Hematopoietic multipotent progenitor cell treated with erythropoietin and hydrocortisone succinate and interleukin-3 and kit ligand, for 8 days (in vitro differentiated cells): Measurements from ENCODE around the gene EMILIN2.
"Not testable (repeated sequence)": the region's sequence is repeated elsewhere in the genome, so short reads cannot be mapped to it uniquely, and the experiment has no call there.

Experiments used
- DNase-seq: peaks from one replicate; pipeline ENCODE4 v3.0.0-alpha.2; 2015

EMILIN2 gene

DNA sequence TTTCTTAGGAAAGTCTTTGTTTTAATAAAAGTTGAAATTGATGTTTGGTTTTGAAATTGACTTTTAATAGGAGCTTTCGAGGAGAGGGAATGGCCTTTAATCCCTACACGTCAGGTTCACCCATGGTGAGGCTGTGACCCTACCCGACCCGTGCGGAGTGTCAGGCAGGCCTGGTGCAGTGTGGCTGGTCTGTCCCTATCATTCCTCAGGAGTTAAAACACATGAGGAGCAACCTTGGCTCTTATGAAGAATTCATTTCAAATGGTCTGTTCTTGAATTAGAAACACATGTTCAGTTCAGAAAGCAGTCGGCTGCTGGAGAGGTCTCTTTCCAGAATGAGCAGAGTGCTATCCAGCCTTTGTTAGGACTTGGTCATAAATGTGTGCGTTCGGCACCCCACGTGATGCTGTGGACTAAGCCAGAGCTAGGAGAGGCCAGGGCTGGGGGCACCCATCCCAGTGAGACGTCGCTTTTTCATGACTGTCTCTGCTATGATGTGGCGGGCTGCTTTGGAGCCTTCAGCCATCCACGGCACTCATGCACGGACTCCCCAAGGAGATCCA lies 54.7 kb downstream of the EMILIN2 start:
- no peak for DNase-seq

GRCh38 chr18:2902327-2902726 lies 55.5 kb downstream of the EMILIN2 start:
- DNase-seq, result no peak

DNA sequence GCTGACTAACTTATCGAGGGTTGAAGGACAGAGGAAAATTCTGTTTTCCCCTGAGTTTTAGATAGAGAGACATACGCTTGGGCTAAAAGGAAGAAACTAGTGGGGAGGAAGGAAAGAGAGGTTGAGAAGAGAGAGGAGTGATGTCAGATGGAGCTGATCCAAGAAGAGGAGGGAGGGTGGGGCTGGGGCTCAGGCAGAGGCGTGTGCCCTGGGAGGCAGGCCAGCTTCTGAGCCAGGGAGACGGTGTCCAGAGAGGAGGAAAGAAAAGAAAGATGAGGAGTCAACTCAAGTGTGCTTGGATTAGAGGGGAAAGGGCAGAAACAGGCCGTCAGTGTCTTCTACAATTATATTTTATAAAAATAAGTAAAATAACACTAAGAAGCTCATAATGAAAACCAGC lies 56.2 kb downstream of the EMILIN2 start:
- peak; percentile 67 for DNase-seq

- peak; percentile 78 for DNase-seq
Observed at GRCh38 chr18:2905854-2906703, 59.3 kb downstream of the EMILIN2 start.

GRCh38 chr18:2906704-2907549 lies 60.1 kb downstream of the EMILIN2 start:
- DNase-seq, result no peak

DNA sequence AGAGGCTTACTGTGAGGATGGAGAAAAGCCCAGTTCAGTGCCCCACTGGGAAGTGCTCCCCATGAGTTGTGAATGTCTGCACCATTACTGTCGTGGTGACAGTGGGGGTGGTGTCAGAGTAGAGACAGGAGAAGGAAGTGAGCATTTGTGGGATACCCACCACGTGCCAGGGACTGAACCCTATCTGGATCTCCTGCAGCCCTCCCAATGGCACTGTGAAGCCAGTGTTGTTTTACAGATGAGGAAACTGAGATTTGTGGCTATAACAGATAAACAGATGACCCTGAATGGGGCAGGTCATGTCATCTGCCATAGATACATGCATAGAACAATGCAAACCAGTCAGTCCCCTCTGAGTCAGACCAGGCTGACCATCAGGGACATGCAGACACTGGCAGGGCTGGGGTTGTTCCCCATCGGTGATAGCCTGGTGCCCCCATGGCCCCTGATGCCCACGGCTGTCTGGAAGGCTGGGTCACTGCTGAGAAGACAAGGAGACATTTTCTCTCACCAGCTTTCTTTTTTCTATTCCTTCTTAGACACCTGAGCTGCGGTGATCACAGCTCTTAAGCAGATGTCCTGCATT lies 60.8 kb downstream of the EMILIN2 start:
- peak; percentile 60 for DNase-seq

GRCh38 chr18:2908166-2908945 lies 61.5 kb downstream of the EMILIN2 start:
- no peak for DNase-seq

DNA sequence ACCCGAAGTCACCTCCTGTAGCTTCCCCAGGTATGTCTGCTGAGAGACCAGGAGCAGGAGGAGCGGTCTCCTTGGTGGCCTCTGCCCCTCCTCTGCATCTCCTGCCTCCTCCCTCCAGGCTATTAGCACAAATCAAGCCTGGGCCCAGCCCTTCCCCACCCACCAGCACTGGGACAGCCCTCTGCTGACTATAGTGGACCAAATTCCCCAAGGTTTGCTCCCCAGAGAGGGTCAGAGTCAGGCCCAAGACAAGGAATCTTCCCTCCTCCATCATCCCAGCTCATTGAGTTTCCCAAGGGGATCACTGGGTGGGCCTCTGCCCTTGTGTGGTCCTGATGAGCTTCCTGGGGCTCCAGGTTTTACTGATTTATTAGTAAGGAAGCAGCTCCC lies 62.1 kb downstream of the EMILIN2 start:
- DNase-seq, result no peak

DNA sequence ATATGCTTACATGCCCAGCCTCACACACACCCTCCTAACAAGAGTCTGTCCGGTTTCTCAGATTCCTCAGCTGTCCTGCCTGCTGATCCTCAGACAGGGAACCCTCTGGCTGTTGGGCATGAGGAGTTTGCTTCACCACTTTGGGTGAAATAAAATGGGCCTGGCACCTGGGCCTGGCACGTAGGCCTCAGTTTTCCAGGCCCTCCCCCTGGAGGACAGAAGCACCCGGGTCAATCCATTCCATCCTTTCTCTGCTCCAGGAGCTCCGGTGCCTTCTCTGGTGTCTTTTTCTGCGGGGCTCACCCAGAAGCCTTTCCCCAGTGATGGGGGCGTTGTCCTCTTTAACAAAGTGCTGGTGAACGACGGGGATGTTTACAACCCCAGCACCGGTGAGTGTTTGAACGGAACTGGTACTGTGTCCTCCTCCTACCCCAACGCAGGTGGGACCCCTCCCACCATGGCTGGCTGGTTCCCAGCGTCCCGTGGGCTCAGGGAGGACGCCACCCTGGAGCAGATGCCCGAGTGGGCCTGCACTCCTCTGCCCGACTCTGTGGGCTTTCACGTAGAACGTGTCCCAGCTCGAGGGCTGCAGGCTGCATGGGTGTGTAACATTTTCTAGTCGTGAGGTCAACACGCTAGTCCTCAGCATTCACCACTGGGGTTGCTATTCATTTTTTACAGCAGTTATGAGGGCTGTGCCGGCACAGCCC lies 62.8 kb downstream of the EMILIN2 start:
- no peak for DNase-seq

DNA sequence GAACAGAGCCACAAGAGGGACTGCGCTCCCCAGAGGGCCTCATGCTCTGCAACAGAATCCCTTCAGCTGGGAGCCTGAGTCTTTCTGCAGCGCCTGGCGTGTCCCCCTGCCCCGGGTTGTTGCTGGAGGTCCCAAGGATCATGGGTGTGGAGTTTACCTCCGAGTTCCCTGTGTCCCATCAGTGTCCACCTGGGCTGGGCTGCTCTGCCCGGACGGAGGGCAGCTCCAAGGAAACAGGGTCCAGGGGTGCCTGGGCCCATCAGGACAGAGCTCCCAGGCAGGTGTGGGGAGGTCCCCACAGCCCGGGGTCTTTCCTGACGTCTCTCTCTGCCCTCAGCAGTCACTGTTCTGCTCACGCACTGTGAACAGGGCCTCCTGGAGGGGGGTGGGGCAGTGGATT lies 63.5 kb downstream of the EMILIN2 start:
- no peak for DNase-seq

GRCh38 chr18:2910751-2911425 lies 64.1 kb downstream of the EMILIN2 start:
- no peak for DNase-seq

GRCh38 chr18:2911533-2911932 lies 64.7 kb downstream of the EMILIN2 start:
- no peak for DNase-seq

GRCh38 chr18:2912357-2913299 lies 65.8 kb downstream of the EMILIN2 start:
- no peak for DNase-seq

GRCh38 chr18:2913398-2914005 lies 66.7 kb downstream of the EMILIN2 start:
- DNase-seq, result no peak

DNA sequence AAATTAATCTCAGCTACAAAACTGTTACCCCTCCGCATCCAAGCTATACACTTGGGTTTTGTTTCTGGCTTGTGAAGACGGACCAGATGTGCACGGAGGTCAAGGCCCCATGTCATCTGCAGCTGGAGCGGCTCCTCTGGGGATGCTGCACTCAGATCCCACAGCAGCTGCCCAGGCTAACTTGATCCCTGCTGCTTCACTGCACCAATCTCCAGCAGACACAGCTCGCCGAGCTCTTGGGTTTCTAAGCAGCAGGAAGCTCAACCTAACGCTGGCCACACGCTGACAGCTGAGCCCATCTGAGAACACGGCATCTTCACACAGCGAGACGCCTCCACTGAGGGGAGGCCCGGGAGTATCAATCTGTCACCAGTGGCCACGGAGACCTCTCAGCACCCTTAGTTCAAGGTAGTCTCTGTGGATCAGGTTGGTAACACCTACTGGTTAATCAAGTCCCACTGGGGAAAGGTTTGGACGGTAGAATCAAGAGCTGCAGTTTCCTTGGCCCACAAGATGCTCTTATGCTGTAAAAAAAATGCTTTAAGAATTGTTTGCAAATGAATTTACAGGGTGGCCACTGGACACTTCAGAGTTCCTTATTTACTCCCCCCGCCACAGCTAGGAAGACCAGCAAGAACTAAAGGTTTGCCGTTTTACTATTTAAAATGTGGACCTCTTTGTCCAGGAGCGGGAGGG lies 67.5 kb downstream of the EMILIN2 start:
- no peak for DNase-seq

DNA sequence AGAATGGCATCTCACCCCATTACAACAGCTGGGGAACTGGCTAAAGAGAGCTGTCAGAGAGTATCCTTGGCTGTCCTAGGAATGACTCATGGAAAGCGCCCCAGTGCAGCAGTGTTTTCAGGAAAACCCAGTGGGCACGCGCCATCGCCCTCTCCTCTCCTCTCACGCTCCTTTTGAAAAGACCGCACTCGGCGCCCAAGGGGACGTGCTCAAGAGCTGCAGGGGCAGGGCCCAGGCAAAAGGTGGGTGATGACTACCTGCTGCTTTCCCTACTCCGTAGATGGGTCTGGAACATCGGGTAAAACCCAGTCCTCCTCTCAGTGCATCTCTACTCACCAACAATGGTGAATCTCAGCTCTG lies 68.1 kb downstream of the EMILIN2 start:
- no peak for DNase-seq

DNA sequence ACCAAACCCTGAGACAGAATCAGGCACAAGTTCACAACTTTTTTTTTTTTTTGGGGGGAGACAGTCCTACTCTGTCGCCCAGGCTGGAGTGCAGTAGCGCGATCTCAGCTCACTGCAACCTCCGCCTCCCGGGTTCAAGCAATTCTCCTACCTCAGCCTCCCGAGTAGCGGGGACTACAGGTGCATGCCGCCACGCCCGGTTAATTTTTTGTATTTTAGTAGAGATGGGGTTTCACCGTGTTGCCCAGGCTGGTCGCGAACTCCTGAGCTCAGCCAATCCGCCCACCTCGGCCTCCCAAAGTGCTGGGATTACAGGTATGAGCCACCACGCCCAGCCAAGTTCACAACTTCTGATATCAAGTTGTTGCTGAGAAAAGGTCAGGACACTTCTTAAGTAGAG lies 68.7 kb downstream of the EMILIN2 start:
- DNase-seq, result not testable (repeated sequence)

DNA sequence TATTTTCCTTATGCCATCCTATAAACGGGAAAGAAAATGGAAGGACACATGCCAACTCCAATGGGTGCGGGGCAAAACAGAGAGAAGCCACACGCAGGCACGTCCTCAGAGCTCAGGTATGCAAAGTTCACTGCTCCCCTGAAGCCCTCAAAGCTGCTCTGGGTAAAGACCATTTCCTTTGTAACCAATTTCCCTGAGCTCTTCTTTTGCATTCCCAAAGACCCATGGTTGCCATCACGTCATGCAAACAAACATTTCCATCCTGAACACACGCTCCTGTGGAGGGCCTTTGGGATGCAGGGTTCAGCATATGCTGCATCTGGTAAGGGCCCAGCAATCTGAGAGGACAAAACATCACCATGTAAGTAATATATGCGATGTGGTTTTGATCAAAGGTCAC lies 69.4 kb downstream of the EMILIN2 start:
- no peak for DNase-seq
